HepG2 (cell line): ENCODE results near the gene DDX54. TPM values are rescaled to one million over a fixed set of nuclear protein-coding genes. Genes with fewer than 3 reads are reported as not detected.

ENCODE experiments used
- ATAC-seq: fragments of 200-7000 bp; cut with Tn5 transposase; 3 replicates; pipeline ENCODE4 v1.9.1; 2020; ENCODE audit warnings: mild to moderate bottlenecking, moderate library complexity
- BruUV-seq: library from RNA; stranded (reverse); fragments of 400-500 nt; replicated peaks from 2 replicates; lab custom pipeline; 2021; lab: Mats Ljungman, UMichigan
- CTCF ChIA-PET: fragments of 300-600 bp; formaldehyde crosslinking; extraction: SDS; loops from one replicate; lab custom pipeline; 2021; ENCODE audit warnings: low total read pairs, inconsistent platforms, low intra/inter-chr PET ratio; lab: Yijun Ruan, JAX
- POLR2A ChIA-PET: fragments of 350-600 bp; sonication (Branson Sonifier 250); formaldehyde crosslinking; loops from one replicate; lab custom pipeline; 2020; ENCODE audit warnings: antibody characterized with exemption, inconsistent platforms; lab: Yijun Ruan, JAX
- DNase-seq: peaks from one replicate; pipeline ENCODE4 v3.0.0-alpha.2; 2015; ENCODE audit warnings: low spot score
- FAIRE-seq: peaks from 3 replicates; lab custom pipeline; 2011; peaks lifted over from hg19 to GRCh38; lab: Jason Lieb, UNC
- H2AFZ ChIP-seq: one replicate; pipeline ENCODE4 v1.6.1; 2011; ENCODE audit warnings: low read length, inconsistent platforms
- H3K27ac ChIP-seq: fragments of 300-600 bp; 3 replicates; pipeline ENCODE4 v1.8.0; 2011; ENCODE audit warnings: mixed run types, mild to moderate bottlenecking, mixed read lengths, low read length, inconsistent platforms; ENCODE audit not compliant: insufficient read depth; ENCODE audit errors: extremely low read length
- H3K27me3 ChIP-seq, 2 experiments: fragments of 200-600 bp in 1 of 2; 2 replicates in 1 of 2; 3 replicates in 1 of 2; pipeline versions ENCODE4 v1.6.0 to v1.8.0; 2011; ENCODE audit warnings: low read length in 2 of 2, mild to moderate bottlenecking in 2 of 2, moderate library complexity in 2 of 2, inconsistent platforms in 1 of 2; ENCODE audit not compliant: insufficient read depth in 2 of 2, control insufficient read depth in 1 of 2
- H3K36me3 ChIP-seq, 2 experiments: fragments of 200-600 bp in 1 of 2; replicated peaks in 1 of 2; 2 replicates in 1 of 2; 3 replicates in 1 of 2; pipeline versions ENCODE4 v1.5.1 to v1.8.0; 2011; ENCODE audit warnings: low read length in 2 of 2, inconsistent platforms in 1 of 2; ENCODE audit not compliant: insufficient read depth in 2 of 2, control insufficient read depth in 1 of 2
- H3K4me1 ChIP-seq: 2 replicates; pipeline ENCODE4 v1.5.1; 2012; ENCODE audit warnings: low read length, inconsistent platforms; ENCODE audit not compliant: insufficient read depth
- H3K4me2 ChIP-seq: 2 replicates; pipeline ENCODE4 v1.6.0; 2011; ENCODE audit warnings: low read depth, low read length, inconsistent platforms
- H3K4me3 ChIP-seq, 3 experiments: fragments of 200-600 bp in 1 of 3; sonication (generic), shearing (Covaris generic) in 1 of 3; replicated peaks in 1 of 3; 2 replicates each; pipeline ENCODE4 v1.5.1; 2011 to 2016; ENCODE audit warnings: low read length in 3 of 3, inconsistent platforms in 2 of 3, low read depth in 2 of 3, mild to moderate bottlenecking in 2 of 3, control low read depth in 1 of 3, mixed read lengths in 1 of 3; ENCODE audit not compliant: insufficient read depth in 1 of 3
- H3K79me2 ChIP-seq: one replicate; pipeline ENCODE4 v1.6.1; 2011; ENCODE audit warnings: low read length, inconsistent platforms; ENCODE audit not compliant: insufficient read depth
- H3K9ac ChIP-seq: 2 replicates; pipeline ENCODE4 v1.6.0; 2011; ENCODE audit warnings: mild to moderate bottlenecking, low read depth, low read length, inconsistent platforms; ENCODE audit not compliant: insufficient read depth
- H3K9me3 ChIP-seq: 2 replicates; pipeline ENCODE4 v1.5.1; 2012; ENCODE audit warnings: mild to moderate bottlenecking, low read length
- H4K20me1 ChIP-seq: 2 replicates; pipeline ENCODE4 v1.6.0; 2011; ENCODE audit warnings: inconsistent platforms, mild to moderate bottlenecking, low read length, moderate library complexity; ENCODE audit not compliant: insufficient read depth
- ADNP ChIP-seq: sonication (generic); formaldehyde crosslinking; IDR thresholded peaks from 2 replicates; pipeline ENCODE4 v1.4.0; 2020; ENCODE audit warnings: missing genetic modification reagents
- KDM5A ChIP-seq: fragments of 200-600 bp; sonication (generic); IDR thresholded peaks from 2 replicates; pipeline ENCODE4 v1.7.0; 2018; ENCODE audit warnings: antibody characterized with exemption, mild to moderate bottlenecking, low read length, borderline replicate concordance
- RFXAP ChIP-seq: sonication (generic); formaldehyde crosslinking; IDR thresholded peaks from 2 replicates; pipeline ENCODE4 v1.4.0; 2020; ENCODE audit warnings: missing genetic modification reagents, borderline replicate concordance
- TCF7 ChIP-seq: sonication (generic); IDR thresholded peaks from 2 replicates; pipeline ENCODE4 v1.6.1; 2016; ENCODE audit warnings: antibody characterized with exemption, low read depth
- ZNF282 ChIP-seq: fragments of 450-650 bp; IDR thresholded peaks from 2 replicates; pipeline ENCODE4 v1.6.1; 2018; ENCODE audit not compliant: partially characterized antibody
- ZNF629 ChIP-seq: sonication (generic); formaldehyde crosslinking; conservative IDR thresholded peaks from 2 replicates; pipeline ENCODE4 v1.5.0; 2020; ENCODE audit warnings: missing genetic modification reagents
- ZNF772 ChIP-seq: sonication (generic); formaldehyde crosslinking; IDR thresholded peaks from 2 replicates; pipeline ENCODE4 v1.5.0; 2020; ENCODE audit warnings: mild to moderate bottlenecking, missing genetic modification reagents
- WGBS: methylation state at CpG from one replicate; pipeline ENCODE4 v1.1.6; 2017; ENCODE audit warnings: low lambda C conversion rate; 5-methylcytosine and 5-hydroxymethylcytosine counted together
- in situ Hi-C: cut with HindIII; loops from 2 replicates; pipeline ENCODE4 v1.10.0; 2017; ENCODE audit warnings: low pct_unique_long_range_greater_than_20kb; ENCODE audit not compliant: extremely low pct_ligation_motif_present
- intact Hi-C: fragments of 100-400 bp; cut with micrococcal nuclease; formaldehyde crosslinking; loops from one replicate; pipeline ENCODE4 v1.10.0; 2022; ENCODE audit not compliant: unreplicated experiment
- polyA plus RNA-seq, 8 experiments: library from polyadenylated mRNA; depleted of rRNA in 3 of 8; stranded (reverse) in 7 of 8; unstranded in 1 of 8; fragments of >200 nt; fragmentation: Illumina TruSeq in 4 of 8; extraction: Trizol in 4 of 8; gene quantifications; 2 replicates each; pipeline versions ENCODE4 v1.2.1 to v1.2.3, GENCODE V29; 2011 to 2016; ENCODE audit warnings: low read depth in 4 of 8, missing spikeins in 1 of 8, mixed read lengths in 1 of 8; ENCODE audit not compliant: insufficient read depth in 1 of 8
- total RNA-seq, 5 experiments: library from RNA; depleted of rRNA; stranded (reverse); fragments of >200 nt; fragmentation: Illumina TruSeq; extraction: Trizol; gene quantifications; 2 replicates each; pipeline ENCODE4 v1.2.3, GENCODE V29; 2016; ENCODE audit warnings: low read depth in 1 of 5
- TF ChIP-seq, protein P1 (sequence below): sonication (generic); formaldehyde crosslinking; conservative IDR thresholded peaks from 2 replicates; pipeline ENCODE4 v1.4.0; 2020; ENCODE audit warnings: missing genetic modification reagents

The DDX54 gene
- total and polyA plus RNA-seq, 2 of the 13 experiments (the other 11 are each of a cell fraction or from before 2014, with no cell fraction given): 59.7 to 61.1 TPM

GRCh38 chr12:113111247-113111646 lies 74.0 kb downstream of the DDX54 start:
- FAIRE-seq (no peak), ATAC-seq (no peak), DNase-seq (no peak)
- Histone ChIP-seq H3K4me3 (no peak overlapping the region), H3K79me2 (no peaks in the 10 kb centered on the region), H3K27ac (no peak overlapping the region), H3K4me1 (no peaks in the 10 kb centered on the region), H2AFZ (no peak overlapping the region), H3K36me3 (no peaks in the 10 kb centered on the region), H3K9ac (no peak overlapping the region), H3K4me2 (no peak overlapping the region), H3K27me3 (peaks cover 0 to 10% of the 10 kb centered on the region in 2 experiments; a peak in 2 of 5 replicates), H4K20me1 (no peaks in the 10 kb centered on the region), H3K9me3 (no peaks in the 10 kb centered on the region)
- CTCF ChIA-PET: no interaction called here
- intact Hi-C loops: no loop called here
- WGBS: 64% methylated on average over 3 of the region's 3 CpGs
- POLR2A ChIA-PET: interaction anchor here (0.6 kb wide), 1 partner anchor 19 kb away, joined by 3 read pairs; no protein-coding TSS in a partner anchor
- TF ChIP-seq ZNF282 (no peak), ZNF629 (peak; percentile 63; the same call in 1 of the 2 replicates)
- BruUV-seq: no TSS peak
- in situ Hi-C loops: no loop called here

- no peak for TF ChIP-seq KDM5A
- TF ChIP-seq, protein P1, sequence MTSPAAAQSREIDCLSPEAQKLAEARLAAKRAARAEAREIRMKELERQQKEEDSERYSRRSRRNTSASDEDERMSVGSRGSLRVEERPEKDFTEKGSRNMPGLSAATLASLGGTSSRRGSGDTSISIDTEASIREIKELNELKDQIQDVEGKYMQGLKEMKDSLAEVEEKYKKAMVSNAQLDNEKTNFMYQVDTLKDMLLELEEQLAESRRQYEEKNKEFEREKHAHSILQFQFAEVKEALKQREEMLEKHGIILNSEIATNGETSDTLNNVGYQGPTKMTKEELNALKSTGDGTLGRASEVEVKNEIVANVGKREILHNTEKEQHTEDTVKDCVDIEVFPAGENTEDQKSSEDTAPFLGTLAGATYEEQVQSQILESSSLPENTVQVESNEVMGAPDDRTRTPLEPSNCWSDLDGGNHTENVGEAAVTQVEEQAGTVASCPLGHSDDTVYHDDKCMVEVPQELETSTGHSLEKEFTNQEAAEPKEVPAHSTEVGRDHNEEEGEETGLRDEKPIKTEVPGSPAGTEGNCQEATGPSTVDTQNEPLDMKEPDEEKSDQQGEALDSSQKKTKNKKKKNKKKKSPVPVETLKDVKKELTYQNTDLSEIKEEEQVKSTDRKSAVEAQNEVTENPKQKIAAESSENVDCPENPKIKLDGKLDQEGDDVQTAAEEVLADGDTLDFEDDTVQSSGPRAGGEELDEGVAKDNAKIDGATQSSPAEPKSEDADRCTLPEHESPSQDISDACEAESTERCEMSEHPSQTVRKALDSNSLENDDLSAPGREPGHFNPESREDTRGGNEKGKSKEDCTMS (CRISPR knock-in tag): no peak
- no peak for TF ChIP-seq ZNF772 (CRISPR knock-in tag)
- no peak for TF ChIP-seq ADNP
- no peak for TF ChIP-seq RFXAP
- TF ChIP-seq TCF7: no peak
- Histone ChIP-seq H3K4me2 (no peak overlapping the region), H3K9me3 (no peaks in the 10 kb centered on the region), H3K36me3 (no peaks in the 10 kb centered on the region), H2AFZ (no peak overlapping the region), H3K9ac (no peak overlapping the region), H3K27me3 (peaks cover 0 to 5% of the 10 kb centered on the region in 2 experiments; a peak in 2 of 5 replicates), H3K4me1 (no peaks in the 10 kb centered on the region), H4K20me1 (no peaks in the 10 kb centered on the region), H3K4me3 (no peak overlapping the region), H3K79me2 (no peaks in the 10 kb centered on the region), H3K27ac (no peak overlapping the region)
- DNase-seq (no peak), ATAC-seq (no peak), FAIRE-seq (no peak)
- in situ Hi-C loops (no loop called here), intact Hi-C loops (no loop called here)
- CTCF ChIA-PET: no interaction called here
- 13% methylated on average over 7 of the region's 7 CpGs for WGBS
- POLR2A ChIA-PET: no interaction called here
- BruUV-seq: no TSS peak
Measured at GRCh38 chr12:113109872-113110599, 75.2 kb downstream of the DDX54 start.
